IMR-90 (cell line): Measurements from ENCODE around the gene SUGP2. TPM values are rescaled to one million over a fixed set of nuclear protein-coding genes. Genes with fewer than 3 reads are reported as not detected.

ENCODE experiments used
- ATAC-seq: fragments of 200-7000 bp; cut with Tn5 transposase; 2 replicates; pipeline ENCODE4 v1.9.1; 2020; ENCODE audit warnings: low read depth, mild to moderate bottlenecking, moderate library complexity
- BruUV-seq: library from RNA; stranded (reverse); fragments of 400-500 nt; replicated peaks from 2 replicates; lab custom pipeline; 2021; lab: Mats Ljungman, UMichigan
- CTCF ChIA-PET: fragments of 300-600 bp; formaldehyde crosslinking; extraction: SDS; loops from one replicate; lab custom pipeline; 2021; ENCODE audit warnings: antibody characterized with exemption; lab: Yijun Ruan, JAX
- POLR2A ChIA-PET: fragments of 300-600 bp; sonication (Branson Sonifier 250); formaldehyde crosslinking; loops from one replicate; lab custom pipeline; 2022; ENCODE audit warnings: antibody characterized with exemption; ENCODE audit not compliant: unreplicated experiment; lab: Charles Lee
- DNase-seq: peaks from one replicate; pipeline ENCODE4 v3.0.0; 2013
- H2AFZ ChIP-seq: replicated peaks from 2 replicates; pipeline ENCODE3; 2013; ENCODE audit warnings: low read length, mild to moderate bottlenecking; ENCODE audit not compliant: poor library complexity
- H2AK5ac ChIP-seq: 2 replicates; pipeline ENCODE4 v1.6.1; 2013; ENCODE audit warnings: low read depth, low read length, inconsistent platforms
- H2AK9ac ChIP-seq: replicated peaks from 2 replicates; pipeline ENCODE3; 2013; ENCODE audit warnings: mild to moderate bottlenecking, low read depth, low read length, moderate library complexity; ENCODE audit not compliant: poor library complexity
- H2BK120ac ChIP-seq: 2 replicates; pipeline ENCODE4 v1.6.1; 2013; ENCODE audit warnings: low read depth, low read length, inconsistent platforms
- H2BK15ac ChIP-seq: 3 replicates; pipeline ENCODE4 v1.6.1; 2013; ENCODE audit warnings: low read depth, low read length, inconsistent platforms
- H2BK20ac ChIP-seq: 2 replicates; pipeline ENCODE4 v1.6.1; 2013; ENCODE audit warnings: low read depth, mild to moderate bottlenecking, inconsistent platforms, low read length, moderate library complexity
- H2BK5ac ChIP-seq: 2 replicates; pipeline ENCODE4 v1.6.1; 2013; ENCODE audit warnings: mild to moderate bottlenecking, low read depth, low read length, inconsistent platforms; ENCODE audit not compliant: poor library complexity, severe bottlenecking
- H3K14ac ChIP-seq: replicated peaks from 2 replicates; pipeline ENCODE4 v1.6.1; 2013; ENCODE audit warnings: low read depth, low read length, inconsistent platforms
- H3K18ac ChIP-seq: 2 replicates; pipeline ENCODE4 v1.6.1; 2013; ENCODE audit warnings: low read depth, low read length, control low read depth
- H3K23ac ChIP-seq: 2 replicates; pipeline ENCODE4 v1.6.1; 2013; ENCODE audit warnings: low read depth, low read length, inconsistent platforms
- H3K27ac ChIP-seq: 2 replicates; pipeline ENCODE4 v1.5.1; 2013; ENCODE audit warnings: mild to moderate bottlenecking, control low read depth, low read length; ENCODE audit not compliant: insufficient read depth
- H3K27me3 ChIP-seq: 2 replicates; pipeline ENCODE4 v1.6.1; 2013; ENCODE audit warnings: low read length; ENCODE audit not compliant: control insufficient read depth, insufficient read depth
- H3K36me3 ChIP-seq: 2 replicates; pipeline ENCODE4 v1.6.1; 2013; ENCODE audit warnings: low read length, mixed read lengths; ENCODE audit not compliant: control insufficient read depth, insufficient read depth
- H3K4ac ChIP-seq: 2 replicates; pipeline ENCODE4 v1.6.1; 2013; ENCODE audit warnings: low read depth, low read length, inconsistent platforms
- H3K4me1 ChIP-seq: 2 replicates; pipeline ENCODE4 v1.6.1; 2013; ENCODE audit warnings: low read length, mixed read lengths; ENCODE audit not compliant: control insufficient read depth, insufficient read depth
- H3K4me2 ChIP-seq: 2 replicates; pipeline ENCODE4 v1.6.1; 2013; ENCODE audit warnings: low read depth, mild to moderate bottlenecking, control low read depth, low read length, moderate library complexity
- H3K4me3 ChIP-seq: 2 replicates; pipeline ENCODE4 v1.5.1; 2013; ENCODE audit warnings: low read depth, mild to moderate bottlenecking, control low read depth, low read length, moderate library complexity; ENCODE audit not compliant: insufficient read depth
- H3K56ac ChIP-seq: 2 replicates; pipeline ENCODE4 v1.6.1; 2013; ENCODE audit warnings: low read length, inconsistent platforms; ENCODE audit not compliant: insufficient read depth; ENCODE audit errors: extremely low read depth
- H3K79me1 ChIP-seq, 2 experiments: 2 replicates each; pipeline ENCODE4 v1.6.1; 2013; ENCODE audit warnings: low read length in 2 of 2, inconsistent platforms in 1 of 2, low read depth in 1 of 2
- H3K9ac ChIP-seq: 2 replicates; pipeline ENCODE4 v1.6.1; 2013; ENCODE audit warnings: low read depth, low read length, control low read depth
- H3K9me1 ChIP-seq: 2 replicates; pipeline ENCODE4 v1.6.1; 2013; ENCODE audit warnings: low read length, inconsistent platforms; ENCODE audit not compliant: insufficient read depth
- H3K9me3 ChIP-seq: 2 replicates; pipeline ENCODE4 v1.6.1; 2013; ENCODE audit warnings: low read length; ENCODE audit not compliant: control insufficient read depth, insufficient read depth
- H4K20me1 ChIP-seq: 2 replicates; pipeline ENCODE4 v1.6.1; 2013; ENCODE audit warnings: low read length, inconsistent platforms; ENCODE audit not compliant: insufficient read depth
- H4K5ac ChIP-seq: 2 replicates; pipeline ENCODE4 v1.6.1; 2013; ENCODE audit warnings: mild to moderate bottlenecking, low read depth, low read length, control low read depth
- H4K8ac ChIP-seq, 2 experiments: 2 replicates each; pipeline ENCODE4 v1.6.1; 2013; ENCODE audit warnings: low read depth in 2 of 2, low read length in 2 of 2, control low read depth in 1 of 2, inconsistent platforms in 1 of 2
- H4K91ac ChIP-seq: 2 replicates; pipeline ENCODE4 v1.6.1; 2013; ENCODE audit warnings: low read depth, low read length, inconsistent platforms; ENCODE audit not compliant: insufficient read depth
- BHLHE40 ChIP-seq: fragments of 150-350 bp; IDR thresholded peaks from 2 replicates; pipeline ENCODE4 v1.6.1; 2016; ENCODE audit warnings: mild to moderate bottlenecking, low read depth, low read length
- CEBPB ChIP-seq: IDR thresholded peaks from 2 replicates; pipeline ENCODE4 v1.6.1; 2012; ENCODE audit warnings: low read depth, low read length, improper control_type of control experiment
- CTCF ChIP-seq: conservative IDR thresholded peaks from 2 replicates; pipeline ENCODE4 v1.5.1; 2012; ENCODE audit warnings: mild to moderate bottlenecking, low read depth, low read length, improper control_type of control experiment
- MAFK ChIP-seq: IDR thresholded peaks from 2 replicates; pipeline ENCODE4 v1.6.1; 2012; ENCODE audit warnings: low read depth, low read length, improper control_type of control experiment
- MAZ ChIP-seq: IDR thresholded peaks from 2 replicates; pipeline ENCODE4 v1.6.1; 2012; ENCODE audit warnings: low read depth, mild to moderate bottlenecking, low read length, improper control_type of control experiment, moderate library complexity, borderline replicate concordance
- MXI1 ChIP-seq: IDR thresholded peaks from 2 replicates; pipeline ENCODE4 v1.6.1; 2012; ENCODE audit warnings: low read depth, mild to moderate bottlenecking, low read length, moderate library complexity, borderline replicate concordance
- POLR2A ChIP-seq: IDR thresholded peaks from 2 replicates; pipeline ENCODE4 v1.6.1; 2012; ENCODE audit warnings: mild to moderate bottlenecking, low read depth, low read length
- RAD21 ChIP-seq: IDR thresholded peaks from 2 replicates; pipeline ENCODE4 v1.6.1; 2012; ENCODE audit warnings: low read length, improper control_type of control experiment
- RCOR1 ChIP-seq: IDR thresholded peaks from 2 replicates; pipeline ENCODE4 v1.6.1; 2012; ENCODE audit warnings: mild to moderate bottlenecking, low read length, improper control_type of control experiment; ENCODE audit not compliant: insufficient replicate concordance
- RFX5 ChIP-seq: IDR thresholded peaks from 2 replicates; pipeline ENCODE4 v1.8.0; 2012; ENCODE audit warnings: low read depth, mild to moderate bottlenecking, low read length, moderate library complexity
- USF2 ChIP-seq: fragments of 150-350 bp; IDR thresholded peaks from 2 replicates; pipeline ENCODE4 v1.6.1; 2017; ENCODE audit warnings: mild to moderate bottlenecking, antibody characterized with exemption, low read length, low read depth
- WGBS, 2 experiments: methylation state at CpG; one replicate each; pipeline versions ENCODE4 v1.1.5 to v1.1.7; 2013; ENCODE audit warnings: missing lambda C conversion rate in 2 of 2; ENCODE audit not compliant: insufficient read length in 1 of 2; ENCODE audit errors: extremely low coverage in 2 of 2; 5-methylcytosine and 5-hydroxymethylcytosine counted together
- dilution Hi-C: fragments of 300-500 bp; cut with HindIII; formaldehyde crosslinking; loops from one replicate; pipeline ENCODE4 v1.14.3; 2018; ENCODE audit warnings: low sequenced_read_pairs; ENCODE audit not compliant: unreplicated experiment
- in situ Hi-C: fragments of 300-500 bp; cut with MboI; formaldehyde crosslinking; loops from 3 replicates; pipeline ENCODE4 v1.14.3; 2019; ENCODE audit warnings: low sequenced_read_pairs, inconsistent platforms, mixed read lengths
- intact Hi-C: fragments of 100-400 bp; cut with micrococcal nuclease; formaldehyde crosslinking; loops from 2 replicates; pipeline ENCODE4 v1.10.0; 2022
- polyA plus RNA-seq, 3 experiments: library from polyadenylated mRNA; depleted of rRNA; stranded (reverse); fragments of >200 nt; gene quantifications; 2 replicates each; pipeline ENCODE4 v1.2.3, GENCODE V29; 2012; ENCODE audit warnings: low replicate concordance in 1 of 3
- total RNA-seq: library from RNA; depleted of rRNA; stranded (reverse); fragments of >200 nt; gene quantifications from 2 replicates; pipeline ENCODE4 v1.2.3, GENCODE V29; 2012
- TF ChIP-seq, protein P1 (sequence below): fragments of 150-350 bp; IDR thresholded peaks from 2 replicates; pipeline ENCODE4 v1.6.1; 2016; ENCODE audit warnings: low read depth, mild to moderate bottlenecking, low read length, moderate library complexity, borderline replicate concordance

Gene SUGP2
- total and polyA plus RNA-seq, 2 of the 4 experiments (the other 2 are of a cell fraction): 25.8 to 69.2 TPM

- peak overlapping the region; percentile 71 for H2AFZ ChIP-seq
- 0 out of 2 replicates have a peak, but pooled peaks have one; percentile 17 for ATAC-seq
- WGBS, 2 experiments: 9% methylated on average over 15 of the region's 26 CpGs; no CpG with 5 or more reads in 1 of the 2 experiments
- no peak overlapping the region for H4K8ac ChIP-seq
- H3K14ac ChIP-seq: no peak overlapping the region
- H2BK15ac ChIP-seq: no peak overlapping the region
- no peak overlapping the region for H2AK5ac ChIP-seq
- no peak overlapping the region for H3K4me3 ChIP-seq
- no peak overlapping the region for H3K9ac ChIP-seq
- H3K9me3 ChIP-seq: no peaks in the 10 kb centered on the region
- no peak overlapping the region for H2BK120ac ChIP-seq
- no peak overlapping the region for H4K91ac ChIP-seq
- H4K5ac ChIP-seq: no peak overlapping the region
- no peak overlapping the region for H3K4ac ChIP-seq
- H3K27ac ChIP-seq: no peak overlapping the region
- in situ Hi-C loops: no loop called here
- intact Hi-C loops: no loop called here
- POLR2A ChIA-PET: no interaction called here
- TF ChIP-seq RCOR1 (no peak), POLR2A (no peak), RFX5 (no peak), MAZ (no peak), MAFK (no peak), RAD21 (no peak), BHLHE40 (no peak), MXI1 (no peak), USF2 (no peak), CEBPB (no peak), CTCF (no peak)
- TF ChIP-seq, protein P1, sequence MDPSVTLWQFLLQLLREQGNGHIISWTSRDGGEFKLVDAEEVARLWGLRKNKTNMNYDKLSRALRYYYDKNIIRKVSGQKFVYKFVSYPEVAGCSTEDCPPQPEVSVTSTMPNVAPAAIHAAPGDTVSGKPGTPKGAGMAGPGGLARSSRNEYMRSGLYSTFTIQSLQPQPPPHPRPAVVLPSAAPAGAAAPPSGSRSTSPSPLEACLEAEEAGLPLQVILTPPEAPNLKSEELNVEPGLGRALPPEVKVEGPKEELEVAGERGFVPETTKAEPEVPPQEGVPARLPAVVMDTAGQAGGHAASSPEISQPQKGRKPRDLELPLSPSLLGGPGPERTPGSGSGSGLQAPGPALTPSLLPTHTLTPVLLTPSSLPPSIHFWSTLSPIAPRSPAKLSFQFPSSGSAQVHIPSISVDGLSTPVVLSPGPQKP: no peak
- no peak overlapping the region for H3K23ac ChIP-seq
- peak overlapping the region; percentile 72 for H2AK9ac ChIP-seq
- no peaks in the 10 kb centered on the region for H3K36me3 ChIP-seq
- H3K56ac ChIP-seq: no peak overlapping the region
- no peak overlapping the region for H3K18ac ChIP-seq
- no peaks in the 10 kb centered on the region for H3K4me1 ChIP-seq
- H3K9me1 ChIP-seq: no peaks in the 10 kb centered on the region
- no peak overlapping the region for H2BK5ac ChIP-seq
- CTCF ChIA-PET: no interaction called here
- H3K4me2 ChIP-seq: no peak overlapping the region
- DNase-seq: no peak
- no TSS peak for BruUV-seq
- no peaks in the 10 kb centered on the region for H3K79me1 ChIP-seq
- H4K20me1 ChIP-seq: no peaks in the 10 kb centered on the region
- no peak overlapping the region for H2BK20ac ChIP-seq
- dilution Hi-C loops: no loop called here
- H3K27me3 ChIP-seq: peaks cover 11% of the 10 kb centered on the region; the same call in 1 of the 2 replicates
Measured at GRCh38 chr19:18961767-18962620, 71.3 kb downstream of the SUGP2 start.
